Inferior parietal cortex (tissue), 1 donor: ENCODE data around the gene ZNF814.
"Not testable (repeated sequence)": the region's sequence is repeated elsewhere in the genome, so short reads cannot be mapped to it uniquely, and the experiment has no call there.

ENCODE experiments used
- DNase-seq: peaks from one replicate; pipeline ENCODE4 v3.0.0-alpha.2; 2016; ENCODE audit errors: extremely low spot score

Gene ZNF814

GRCh38 chr19:57817976-57818375, 70.9 kb downstream of the ZNF814 start:
- DNase-seq, result no peak

GRCh38 chr19:57816652-57817051, 72.2 kb downstream of the ZNF814 start:
- DNase-seq, result no peak

GRCh38 chr19:57815247-57816075, 73.4 kb downstream of the ZNF814 start:
- no peak for DNase-seq

- DNase-seq, result peak; percentile 97
These were observed 74.2 kb downstream of the ZNF814 start, which contains the start of gene ZNF552 for GRCh38 chr19:57814505-57815246. ZNF552 (minus strand) TSS chr19:57814913; CDS start chr19:57814743, 170 bp downstream.

- DNase-seq, result no peak
These were observed 74.8 kb downstream of the ZNF814 start for GRCh38 chr19:57813919-57814504.

GRCh38 chr19:57812975-57813820, 75.6 kb downstream of the ZNF814 start:
- not testable (repeated sequence) for DNase-seq

- DNase-seq, result no peak
These were observed 76.6 kb downstream of the ZNF814 start for GRCh38 chr19:57812226-57812625.

GRCh38 chr19:57810410-57811295, 78.2 kb downstream of the ZNF814 start:
- DNase-seq, result not testable (repeated sequence)

- DNase-seq, result no peak
These were observed 81.3 kb downstream of the ZNF814 start for GRCh38 chr19:57807541-57807940.

- DNase-seq, result no peak
These were observed 85.1 kb downstream of the ZNF814 start for GRCh38 chr19:57803594-57804325.

GRCh38 chr19:57803265-57803593, 85.6 kb downstream of the ZNF814 start:
- no peak for DNase-seq

- no peak for DNase-seq
These were observed 86.6 kb downstream of the ZNF814 start for GRCh38 chr19:57802269-57802668.

- DNase-seq, result no peak
These were observed 88.1 kb downstream of the ZNF814 start for GRCh38 chr19:57800696-57801095.
